ENCODE results near the gene PSMB3. TPM values are rescaled to one million over a fixed set of nuclear protein-coding genes. Genes with fewer than 3 reads are reported as not detected.
A peak's percentile ranks its signal among the peaks of the same experiment; 100 is the strongest.

PSMB3 gene
- polyA plus RNA-seq, 1 of the 3 experiments (the other 2 are of a cell fraction): 533 TPM

GRCh38 chr17:38800237-38800760, 47.8 kb downstream of the PSMB3 start:
- H3K4me3 ChIP-seq (ENCODE audit: low read depth in 2 of 2, low read length in 1 of 2): peak overlapping the region; percentile 58 to 83
- no peaks in the 10 kb centered on the region for H3K9me2 ChIP-seq
- peak overlapping the region; percentile 72 to 93 for H3K27ac ChIP-seq (ENCODE audit: low read depth in 2 of 2, low read length in 1 of 2)
- H3K36me3 ChIP-seq (replicated peaks in 1 of 2; ENCODE audit: control insufficient read depth in 1 of 2, insufficient read depth in 2 of 2, low read length in 1 of 2): peaks cover 28 to 49% of the 10 kb centered on the region in 2 experiments
- peaks cover 18% of the 10 kb centered on the region for H4K20me1 ChIP-seq (ENCODE audit: insufficient read depth)
- WGBS (ENCODE audit: low lambda C conversion rate): 24% methylated on average over 14 of the region's 14 CpGs
- no peaks in the 10 kb centered on the region for H3K27me3 ChIP-seq (ENCODE audit: insufficient read depth)
- peak overlapping the region; percentile 76 for H3K4me2 ChIP-seq
- TF ChIP-seq JUND (IDR thresholded peaks at IDR 0.05): no peak
- no peak for TF ChIP-seq USF2 (IDR thresholded peaks at IDR 0.05; ENCODE audit: borderline replicate concordance, low read depth, low read length)
- TF ChIP-seq USF1 (IDR thresholded peaks at IDR 0.05; ENCODE audit: borderline replicate concordance, low read depth): no peak
- TF ChIP-seq ELF1 (IDR thresholded peaks at IDR 0.05): no peak
- TF ChIP-seq FOSL2 (IDR thresholded peaks at IDR 0.05; ENCODE audit: borderline replicate concordance, low read depth): no peak
- TF ChIP-seq GABPA (IDR thresholded peaks at IDR 0.05; ENCODE audit: low read depth): no peak
- no peak for TF ChIP-seq ZBTB33 (IDR thresholded peaks at IDR 0.05; ENCODE audit: borderline replicate concordance, low read depth)
- no peak for TF ChIP-seq PBX3 (IDR thresholded peaks at IDR 0.05)
- no peak for TF ChIP-seq MXI1 (IDR thresholded peaks at IDR 0.05; ENCODE audit: low read depth, low read length)
- TF ChIP-seq EZH2phosphoT487 (IDR thresholded peaks at IDR 0.05; ENCODE audit: borderline replicate concordance, low read depth): no peak
- TF ChIP-seq MAX (IDR thresholded peaks at IDR 0.05; ENCODE audit: low read depth): no peak
- no peak for TF ChIP-seq GATA2 (CRISPR knock-in tag; IDR thresholded peaks at IDR 0.05)
- H3K4me1 ChIP-seq (ENCODE audit: control insufficient read depth in 1 of 2, insufficient read depth in 2 of 2, low read depth in 1 of 2, low read length in 1 of 2): peaks cover 6 to 19% of the 10 kb centered on the region in 2 experiments; a peak in 3 of 4 replicates
- 0 out of 2 replicates have a peak overlapping the region, but pooled peaks have one; percentile 21 for H2AFZ ChIP-seq (ENCODE audit: low read depth)
- ChIA-PET CTCF (interaction anchor here (1.0 kb wide), 1 partner anchor 65 kb away, joined by 3 read pairs; no protein-coding TSS in a partner anchor), POLR2A (interaction anchor here (1.3 kb wide), 1 partner anchor 69 kb away, joined by 6 read pairs; the partner anchor contains the start of gene LASP1)
- DNase-seq: no peak
- H3K79me2 ChIP-seq (ENCODE audit: insufficient read depth): peaks cover 40% of the 10 kb centered on the region
- H3K9ac ChIP-seq: peak overlapping the region; percentile 98; the same call in 1 of the 2 replicates
- H3F3A ChIP-seq (replicated peaks; ENCODE audit: insufficient read depth): peaks cover 32% of the 10 kb centered on the region
- no peaks in the 10 kb centered on the region for H3K9me3 ChIP-seq

Data from SK-N-SH (cell line).